ENCODE results near the gene JAM3.

GRCh38 chr11:134050541-134051383 lies 18.1 kb upstream of the JAM3 start:
- TF ChIP-seq CTCF (IDR thresholded peaks at IDR 0.05; ENCODE audit: insufficient read depth, low read length) (peak; percentile 67), SPI1 (IDR thresholded peaks at IDR 0.05; ENCODE audit: borderline replicate concordance, low read depth) (no peak)
